CD4-positive, alpha-beta T cell treated with Interleukin-6 for 4 hours (primary cell): ENCODE measurements around the gene ARMH1.

ENCODE experiments used
- DNase-seq: peaks from one replicate; pipeline ENCODE4 v3.0.0-alpha.2; 2020; ENCODE audit warnings: mixed read lengths

ARMH1 gene

DNA sequence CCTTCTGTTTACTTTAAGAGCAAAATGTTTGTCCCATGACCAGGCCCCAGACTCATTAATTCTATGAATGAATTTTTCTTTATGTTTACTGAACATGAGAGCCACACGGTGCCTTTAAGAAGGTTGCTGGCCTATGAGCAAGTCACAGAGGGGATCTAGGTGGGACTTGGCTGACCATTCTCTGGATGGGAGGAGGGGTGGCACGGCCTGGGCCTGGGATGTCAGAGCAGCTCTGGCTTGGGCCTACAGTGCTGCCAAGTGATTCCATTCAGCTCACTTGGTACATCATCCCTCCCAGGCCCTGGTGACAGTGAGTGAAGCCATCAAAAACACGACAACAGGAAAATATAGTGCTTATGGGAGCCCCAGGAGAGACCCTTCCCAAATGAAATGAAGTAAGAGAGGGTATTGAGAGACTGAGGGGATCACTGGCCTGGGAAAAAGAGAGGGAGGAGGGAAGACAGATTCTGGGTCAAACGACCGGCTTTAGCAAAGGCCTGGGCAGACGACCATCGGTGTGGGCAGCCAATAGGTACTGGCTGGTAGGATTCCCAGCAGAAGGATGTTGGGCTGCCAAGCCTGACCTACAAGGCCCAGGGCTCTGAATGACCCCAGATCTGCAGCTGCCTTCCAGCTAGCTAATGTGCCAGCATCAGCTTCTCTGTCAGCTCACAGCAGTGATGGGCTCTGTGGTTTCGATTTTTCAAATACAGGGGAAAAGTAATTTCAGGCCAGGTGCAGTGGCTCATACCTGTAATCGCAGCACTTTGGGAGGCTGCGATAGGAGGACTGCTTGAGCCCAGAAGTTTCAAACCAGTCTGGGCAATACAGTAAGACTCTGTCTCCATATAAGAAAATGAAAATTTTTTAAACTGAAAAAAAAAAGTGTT lies 3.5 kb upstream of the ARMH1 start:
- DNase-seq: no peak

DNA sequence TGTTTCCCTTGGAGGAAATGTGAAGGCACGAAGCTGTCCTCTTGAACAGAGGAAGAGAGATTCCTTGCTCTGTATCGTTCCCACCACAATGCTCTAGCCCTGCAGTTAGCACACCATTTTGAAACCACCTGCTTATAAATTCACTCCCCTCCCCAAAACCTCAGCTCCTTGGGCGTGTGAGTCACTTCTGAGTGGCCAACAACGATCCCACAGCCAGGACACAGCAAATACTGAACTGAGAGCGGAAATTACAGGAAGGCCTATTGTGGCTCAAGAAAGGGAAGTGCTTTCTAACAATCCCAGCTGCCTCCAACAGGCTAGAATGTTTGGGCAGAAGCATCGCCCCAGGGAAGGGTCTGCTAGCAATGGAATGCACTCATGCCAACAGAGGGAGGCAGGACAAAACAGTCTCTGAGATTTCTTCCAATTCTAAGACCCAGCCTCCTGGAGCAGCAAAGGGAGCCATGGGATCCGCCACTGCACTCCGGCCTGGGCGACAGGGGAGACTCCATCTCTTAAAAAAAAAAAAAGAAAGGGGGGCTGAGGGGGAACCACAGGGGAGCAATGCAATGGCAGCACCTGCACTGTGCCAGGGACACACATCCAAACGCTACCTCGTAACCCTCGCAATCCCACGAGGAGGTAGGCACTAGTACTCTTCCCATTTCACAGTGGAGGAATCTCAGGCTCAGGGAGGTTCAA lies 2.1 kb upstream of the ARMH1 start:
- DNase-seq: peak; percentile 16

DNA sequence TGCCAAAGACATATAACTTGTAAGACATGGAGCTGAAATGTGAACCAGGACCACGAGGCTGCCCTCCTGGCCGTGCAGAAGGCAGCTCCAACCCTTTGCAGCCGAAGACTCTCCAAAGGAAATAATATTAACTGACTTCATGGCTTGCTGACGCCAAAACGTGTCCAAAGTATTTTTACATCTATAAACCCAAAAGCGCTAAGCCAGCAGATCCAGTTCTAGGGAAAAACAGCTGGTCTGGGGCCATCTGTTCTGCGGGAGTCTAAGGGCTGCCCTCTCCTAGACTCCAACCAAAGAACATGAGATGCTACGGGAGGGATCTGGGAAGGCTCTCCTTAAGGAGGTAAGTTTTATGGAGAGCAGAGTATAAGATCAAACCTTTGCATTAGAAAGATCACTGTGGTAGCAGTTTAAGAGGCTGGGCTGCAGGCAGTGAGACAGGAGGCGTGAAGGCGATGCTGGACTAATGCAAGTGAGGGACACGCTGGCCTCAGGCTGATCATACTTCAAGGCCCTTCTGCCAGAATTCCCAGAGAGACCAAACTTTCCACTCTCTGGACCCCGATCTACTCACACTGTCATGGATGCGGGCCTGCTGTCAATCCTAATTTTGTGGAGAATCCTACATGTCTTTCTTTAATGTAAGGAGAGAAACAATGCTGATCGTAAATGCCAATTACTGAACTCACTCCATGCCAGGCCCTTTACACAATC lies 1.4 kb upstream of the ARMH1 start:
- DNase-seq: no peak

DNA sequence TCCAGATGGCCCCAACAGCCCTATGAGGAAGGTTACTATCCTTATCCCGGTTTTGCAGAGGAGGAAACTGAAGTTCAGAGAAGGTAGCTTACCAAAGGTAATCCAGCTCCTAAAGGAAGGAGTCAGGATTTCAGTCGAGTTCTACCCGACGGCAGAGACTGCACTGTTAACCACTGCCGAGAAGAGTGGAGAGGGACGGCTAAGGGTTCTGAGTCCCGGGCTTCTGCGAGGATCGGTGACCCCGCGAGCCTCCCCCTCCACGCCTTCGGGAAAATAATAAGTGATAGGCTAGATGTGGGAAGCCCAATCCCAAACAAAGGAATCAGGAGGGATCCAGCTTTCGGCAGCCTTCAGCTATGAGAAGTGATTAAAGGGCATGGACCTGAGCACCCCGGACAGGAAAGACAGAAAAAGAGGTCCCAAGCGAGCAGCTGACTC lies 820 bp upstream of the ARMH1 start:
- no peak for DNase-seq

DNA sequence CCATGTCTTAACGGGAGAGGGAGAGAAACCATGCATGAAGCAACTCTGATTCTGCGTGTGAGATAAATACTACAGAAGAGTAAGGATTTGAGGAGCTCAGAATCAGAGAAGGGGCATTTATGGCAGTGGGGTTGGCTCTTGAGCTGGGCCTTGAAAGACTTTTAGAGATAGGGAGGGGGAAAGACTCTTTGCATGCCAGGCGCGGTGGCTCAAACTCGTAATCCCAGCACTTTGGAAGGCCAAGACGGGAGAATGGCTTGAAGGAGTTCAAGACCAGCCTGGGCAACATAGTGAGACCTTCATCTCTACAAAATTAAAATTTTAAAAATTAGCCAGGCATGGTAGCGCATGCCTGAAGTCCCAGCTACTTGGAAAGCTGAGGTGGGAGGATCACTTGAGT lies 672 bp downstream of the ARMH1 start:
- DNase-seq: no peak

DNA sequence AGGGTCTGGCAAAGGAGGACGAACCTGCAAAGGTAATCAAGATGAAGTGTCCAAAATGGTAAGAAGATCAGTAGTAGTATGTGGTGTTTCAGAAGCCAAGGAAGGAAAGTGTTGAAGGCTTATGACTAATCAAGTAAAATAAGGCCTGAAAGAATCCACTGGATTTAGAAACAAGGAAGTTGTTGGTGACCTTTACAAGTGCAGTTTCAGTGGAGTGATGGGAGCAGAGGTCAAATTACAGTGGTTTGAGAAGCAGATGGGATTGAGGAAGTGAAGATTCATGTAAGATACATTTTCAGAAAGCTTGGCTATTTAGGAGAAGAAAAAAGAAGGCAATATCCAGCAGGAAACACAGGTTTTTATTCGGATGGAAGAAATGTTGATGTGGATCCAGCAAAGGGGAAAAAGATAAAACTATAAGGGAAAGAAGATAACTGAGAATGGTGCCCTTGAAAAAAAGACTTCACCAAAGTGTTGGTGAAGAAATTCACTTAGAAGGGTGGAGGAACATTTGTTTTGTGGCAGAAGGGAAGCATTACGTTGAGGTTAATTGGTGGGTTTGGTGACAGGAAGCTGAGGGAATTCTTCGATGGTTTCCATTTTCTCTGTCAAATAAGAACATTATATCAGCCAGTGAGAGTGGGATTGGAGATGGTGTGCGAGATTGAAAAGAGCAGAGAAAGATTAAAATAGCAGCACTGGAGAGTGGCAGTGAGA lies 2.1 kb downstream of the ARMH1 start:
- DNase-seq: no peak

DNA sequence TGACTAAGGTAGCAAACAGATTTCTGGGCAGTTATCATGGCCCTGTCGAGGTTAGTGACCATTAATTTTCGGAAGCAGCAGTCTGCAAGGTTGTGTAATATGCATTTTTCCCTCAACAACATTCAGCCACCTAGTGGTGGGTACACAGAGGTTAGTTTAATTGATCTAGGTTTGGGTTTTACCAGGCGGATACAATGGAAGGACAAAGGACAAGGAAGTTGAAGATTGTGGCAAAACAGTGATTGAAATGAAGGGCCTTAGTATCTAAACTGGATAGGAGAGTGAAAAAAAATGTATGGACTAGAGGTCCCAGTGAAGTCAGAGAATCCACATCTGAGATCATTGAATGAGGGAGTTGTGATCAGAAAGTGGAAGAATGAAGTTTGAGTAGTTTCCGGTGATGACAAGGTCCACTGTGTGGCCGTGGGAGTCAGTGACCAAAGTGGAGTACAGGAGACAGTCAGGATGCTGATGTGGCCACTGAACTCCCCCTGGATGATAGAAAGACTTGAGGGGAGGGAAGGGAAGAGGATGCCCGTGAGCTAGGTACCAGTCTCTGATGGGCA lies 2.8 kb downstream of the ARMH1 start:
- DNase-seq: no peak

DNA sequence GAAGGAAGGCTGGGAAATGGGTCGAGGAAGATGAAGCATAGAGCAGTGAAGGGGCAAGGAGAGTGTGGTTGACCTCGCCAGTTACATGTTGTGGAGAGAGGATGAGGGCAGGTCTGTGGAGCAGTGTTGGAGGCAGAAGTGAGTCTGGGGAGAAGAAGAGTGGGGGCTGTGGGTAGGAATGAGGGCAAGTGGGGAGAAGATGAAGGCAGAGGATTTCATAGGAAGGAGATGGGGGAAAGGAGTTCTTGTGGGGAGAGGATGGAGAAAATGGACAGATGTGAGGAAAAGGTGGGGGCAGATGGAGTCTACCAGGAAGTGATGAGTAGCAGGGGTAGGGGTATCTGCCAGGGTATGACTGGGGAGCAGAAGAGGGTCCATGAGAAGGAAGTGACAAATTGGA lies 3.6 kb downstream of the ARMH1 start:
- DNase-seq: no peak

DNA sequence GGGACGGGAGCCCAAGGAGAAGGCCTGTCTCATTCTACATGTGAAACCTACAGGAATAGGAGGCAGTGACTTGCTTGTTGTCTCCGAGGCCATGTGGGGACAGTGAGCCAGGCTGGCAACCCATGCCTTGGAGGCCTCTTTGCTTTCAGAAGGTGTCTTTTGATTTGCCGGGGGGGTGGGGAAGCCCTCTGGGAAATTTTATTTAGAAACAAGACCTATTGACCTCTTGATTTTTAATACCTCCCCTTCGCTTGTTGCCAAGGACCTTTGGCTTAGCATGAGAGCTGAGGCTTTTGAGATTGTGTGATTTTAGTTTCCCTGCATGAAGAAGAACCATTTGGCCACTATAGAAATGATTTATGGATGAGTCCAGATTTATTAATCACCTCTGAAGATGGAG lies 4.1 kb downstream of the ARMH1 start:
- no peak for DNase-seq

DNA sequence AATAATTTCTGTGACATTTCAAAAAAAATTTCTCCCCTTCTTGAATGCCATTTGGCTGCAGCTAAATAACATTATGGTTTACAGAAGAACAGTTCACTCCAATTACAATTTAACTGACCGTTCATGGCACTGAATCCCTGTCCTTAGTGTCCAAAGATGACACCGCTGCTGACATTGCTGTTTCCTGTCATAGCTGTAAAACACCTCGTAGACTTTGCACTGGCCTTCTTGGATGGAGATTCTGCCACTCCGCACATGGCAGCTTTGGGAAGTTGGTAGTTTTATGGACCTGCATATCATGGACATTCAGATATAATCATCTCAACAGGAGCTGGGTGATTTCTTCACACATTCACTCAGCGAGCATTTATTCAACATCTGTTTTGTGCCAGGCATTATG lies 5.0 kb downstream of the ARMH1 start:
- DNase-seq: no peak

DNA sequence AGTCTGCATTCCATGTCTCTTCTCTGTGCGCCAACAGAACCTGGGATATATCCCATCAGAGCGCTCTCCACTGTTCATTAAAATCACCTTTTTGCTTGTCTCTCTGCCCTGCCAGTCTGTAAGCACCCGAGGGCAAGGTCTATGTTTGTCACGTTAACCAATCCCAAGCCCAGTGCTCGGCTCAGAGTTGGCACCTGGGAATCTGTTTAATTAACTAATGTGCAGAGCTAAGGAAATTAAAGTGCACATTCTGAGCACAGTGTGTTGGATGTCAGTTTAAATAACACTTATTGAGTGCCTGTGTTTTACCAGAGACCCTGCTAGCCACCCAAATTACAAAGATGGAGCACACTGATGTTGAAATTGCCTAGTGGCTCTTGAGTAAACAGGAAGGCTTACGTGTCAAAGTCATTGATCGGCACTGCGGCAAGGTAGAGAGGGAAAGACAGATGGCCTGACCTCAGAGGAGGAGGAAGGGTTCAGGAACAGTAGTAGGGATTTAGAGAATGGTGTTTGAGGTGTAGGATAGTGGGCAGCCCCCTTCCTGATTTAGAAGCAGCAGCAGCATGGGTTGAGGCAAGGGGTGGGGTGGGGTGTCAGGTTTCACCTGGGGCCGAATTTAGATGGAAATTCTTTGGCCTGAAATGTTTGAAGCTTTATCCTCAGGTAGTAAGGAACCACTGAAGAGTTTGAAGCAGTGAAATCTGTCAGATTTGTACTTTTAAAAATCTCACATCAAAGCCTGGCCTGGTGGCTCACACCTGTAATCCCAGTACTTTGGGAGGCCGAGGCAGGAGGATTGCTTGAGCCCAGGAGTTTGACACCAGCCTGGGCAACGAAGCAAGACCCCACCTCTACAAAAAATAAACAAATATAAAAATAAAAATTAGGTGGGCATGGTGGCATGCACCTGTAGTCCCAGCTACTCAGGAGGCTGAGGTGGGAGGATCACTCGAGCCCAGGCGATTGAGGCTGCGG lies 7.7 kb downstream of the ARMH1 start:
- DNase-seq: no peak

DNA sequence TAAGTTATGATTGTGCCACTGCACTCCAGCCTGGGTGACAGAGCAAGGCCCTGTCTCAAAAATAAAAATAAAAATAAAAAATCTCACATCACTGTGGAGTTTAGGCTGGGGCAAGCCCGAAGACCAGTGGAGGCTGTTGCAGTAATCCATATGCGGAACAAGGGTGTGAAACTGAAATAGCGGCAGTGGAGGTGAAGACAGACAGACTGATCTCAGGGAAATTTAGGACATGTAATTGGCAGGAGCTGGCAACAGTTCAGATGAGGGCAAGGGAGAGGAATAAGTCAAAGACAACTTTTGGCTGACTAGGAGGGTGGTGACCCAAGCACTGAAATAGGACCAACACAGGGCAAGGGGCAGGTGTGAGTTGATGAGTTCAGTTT lies 8.4 kb downstream of the ARMH1 start:
- no peak for DNase-seq

DNA sequence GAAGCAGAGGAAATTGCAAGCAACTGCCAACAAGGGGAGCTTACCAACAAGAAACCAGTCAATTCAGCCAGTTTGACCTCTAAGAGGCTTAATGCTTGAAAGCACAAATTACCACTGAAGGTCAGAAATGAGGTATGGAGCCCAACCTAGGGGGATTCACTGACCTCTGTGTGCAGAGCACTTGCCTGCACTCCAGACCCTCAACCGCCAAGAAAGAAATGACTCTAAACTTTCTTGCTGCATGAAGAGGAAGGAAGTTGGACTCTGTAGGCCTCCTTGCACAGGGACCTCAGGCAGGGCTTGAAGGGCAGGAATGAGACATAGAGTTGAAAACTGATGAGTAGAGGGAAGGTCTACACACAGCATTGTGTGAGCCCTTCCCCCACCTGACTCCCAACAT lies 10.0 kb downstream of the ARMH1 start:
- no peak for DNase-seq

DNA sequence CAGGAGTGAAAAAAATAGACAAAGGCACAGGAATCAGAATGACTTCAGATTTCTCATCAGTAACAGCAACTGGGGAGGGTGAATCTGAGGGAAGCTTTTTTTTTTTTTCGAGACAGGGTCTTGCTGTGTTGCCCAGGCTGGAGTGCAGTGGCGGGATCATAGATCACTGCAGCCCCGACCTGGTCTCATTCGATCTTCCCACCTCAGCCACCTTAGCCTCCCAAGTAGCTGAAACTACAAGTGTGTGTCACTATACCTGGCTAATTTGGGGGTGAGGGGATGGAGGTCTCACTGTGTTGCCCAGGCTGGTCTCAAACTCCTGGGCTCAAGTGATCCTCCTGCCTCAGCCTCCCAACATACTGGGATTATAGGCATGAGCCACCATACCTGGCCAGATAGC lies 10.7 kb downstream of the ARMH1 start:
- no peak for DNase-seq

DNA sequence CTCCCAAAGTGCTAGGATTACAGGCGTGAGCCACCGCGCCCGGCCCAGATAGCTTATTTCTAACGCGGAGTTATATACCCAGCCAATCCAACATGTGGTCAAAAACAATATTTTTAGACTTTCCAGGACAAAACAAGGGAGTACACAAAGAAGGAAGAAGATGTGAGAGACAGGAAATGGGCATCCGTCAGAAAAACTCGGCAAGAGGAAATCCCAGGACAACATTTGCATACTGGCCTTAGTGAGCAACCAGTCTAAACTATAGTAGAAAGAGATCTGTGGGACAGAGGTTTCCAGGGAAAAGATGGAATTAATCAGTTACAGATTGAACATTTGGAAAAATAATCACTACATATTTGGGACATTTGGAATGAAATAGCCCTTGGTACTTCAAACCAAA lies 11.4 kb downstream of the ARMH1 start:
- no peak for DNase-seq

DNA sequence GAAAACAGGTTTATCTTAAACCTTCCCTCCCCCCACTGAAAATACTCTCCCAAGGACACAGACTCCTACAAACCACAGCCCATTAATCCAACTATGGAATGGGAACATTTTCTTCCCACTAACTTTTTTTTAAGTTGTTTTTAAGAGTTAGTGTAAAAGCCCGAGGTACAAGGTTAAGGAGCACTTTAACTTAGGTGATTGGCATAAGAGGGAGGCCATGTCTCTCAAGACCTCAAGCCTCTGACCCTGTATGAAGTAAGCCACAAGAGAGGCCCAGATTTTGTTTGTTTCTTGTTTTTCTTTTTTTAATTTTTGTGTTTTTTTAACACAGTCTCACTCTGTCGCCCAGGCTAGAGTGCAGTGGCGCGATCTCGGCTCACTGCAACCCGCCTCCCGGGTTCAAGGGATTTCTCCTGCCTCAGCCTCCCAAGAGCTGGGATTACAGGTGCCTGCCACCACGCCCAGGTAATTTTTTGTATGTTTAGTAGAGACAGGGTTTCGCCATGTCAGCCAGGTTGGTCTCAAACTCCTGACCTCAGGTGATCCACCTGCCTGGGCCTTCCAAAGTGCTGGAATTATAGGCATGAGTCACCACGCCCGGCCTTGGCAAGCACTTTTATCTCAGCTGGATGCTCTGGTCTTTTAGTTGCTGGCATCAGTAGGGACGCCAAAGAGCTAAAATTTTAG lies 14.4 kb downstream of the ARMH1 start:
- no peak for DNase-seq

DNA sequence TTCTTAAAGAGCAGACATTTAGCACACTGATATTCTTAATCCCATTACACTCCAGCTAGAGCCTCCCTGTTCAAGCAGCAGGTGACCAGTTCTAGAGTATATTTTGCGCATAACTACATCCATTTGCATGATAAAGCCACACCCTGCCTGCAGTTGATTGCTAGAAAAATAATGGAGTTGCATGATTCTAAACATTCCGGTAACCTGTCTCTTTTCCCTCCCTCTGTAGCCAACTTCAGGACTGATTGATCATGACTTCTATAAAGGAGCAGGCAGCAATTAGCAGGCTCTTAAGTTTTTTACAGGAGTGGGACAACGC lies 14.9 kb downstream of the ARMH1 start:
- DNase-seq: no peak

DNA sequence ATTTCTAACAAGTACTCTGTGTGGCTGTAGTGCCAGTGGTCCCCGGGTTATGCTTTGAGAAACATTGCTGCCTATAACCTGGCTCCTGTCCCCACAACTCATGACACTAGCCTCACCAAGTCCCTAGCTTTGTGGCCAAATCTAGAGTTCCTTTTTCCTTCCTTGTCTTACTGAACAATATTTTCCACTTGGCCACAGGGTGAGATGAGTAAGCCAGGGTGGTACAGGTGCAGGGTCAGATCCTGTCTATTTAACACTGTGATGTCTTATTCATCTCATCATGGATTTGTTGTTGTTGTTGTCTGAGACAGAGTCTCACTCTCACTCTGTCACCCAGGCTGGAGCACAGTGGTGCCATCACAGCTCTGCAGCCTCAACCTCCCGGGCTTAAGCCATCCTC lies 18.6 kb downstream of the ARMH1 start:
- DNase-seq: no peak

DNA sequence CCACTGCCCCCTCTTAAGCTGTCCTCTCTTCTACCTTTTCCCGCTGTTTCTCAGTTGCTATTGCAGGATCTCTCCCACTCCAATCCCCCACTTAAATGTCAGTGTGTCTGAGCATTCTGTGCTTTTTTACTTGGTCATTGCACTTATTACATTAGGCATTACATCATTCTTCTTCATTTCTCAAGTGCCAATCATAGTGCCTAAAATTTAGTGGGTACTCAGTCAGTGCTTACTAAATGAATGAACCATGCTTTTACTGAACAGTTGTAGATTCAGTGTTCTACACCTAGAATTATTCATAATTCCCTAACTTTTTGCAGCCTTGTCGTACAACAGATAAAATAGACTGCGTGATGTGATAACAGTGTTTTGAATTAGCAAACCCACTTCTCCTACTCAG lies 19.4 kb downstream of the ARMH1 start:
- DNase-seq: no peak

DNA sequence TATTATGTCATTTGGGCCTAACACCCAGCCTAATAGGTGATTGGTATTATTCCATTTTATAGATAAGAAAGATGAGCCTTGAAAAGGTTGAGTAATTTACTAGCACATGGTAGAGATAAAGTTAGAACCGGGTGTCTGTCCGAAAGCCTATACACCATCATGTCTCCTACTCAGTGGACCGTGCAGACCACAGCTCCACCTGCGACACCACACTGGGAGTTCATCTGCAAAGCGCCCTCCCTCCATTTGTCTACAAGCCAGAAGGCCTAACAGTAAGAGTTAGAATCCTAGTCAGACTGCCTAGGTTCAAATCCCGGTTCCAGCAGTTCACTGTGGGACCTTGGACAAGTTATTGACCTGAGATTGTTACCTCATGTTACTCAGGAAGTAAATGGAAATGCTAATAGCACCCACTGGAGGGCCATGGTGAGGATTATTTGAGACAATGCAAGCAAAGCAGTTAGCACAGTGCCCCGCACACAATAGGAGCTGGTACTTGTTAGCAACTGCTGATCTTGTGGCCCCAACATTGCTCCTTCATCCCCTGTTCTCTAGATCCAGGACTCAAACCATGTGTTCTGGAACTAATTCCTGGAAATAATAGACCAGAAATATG lies 20.5 kb downstream of the ARMH1 start:
- no peak for DNase-seq

DNA sequence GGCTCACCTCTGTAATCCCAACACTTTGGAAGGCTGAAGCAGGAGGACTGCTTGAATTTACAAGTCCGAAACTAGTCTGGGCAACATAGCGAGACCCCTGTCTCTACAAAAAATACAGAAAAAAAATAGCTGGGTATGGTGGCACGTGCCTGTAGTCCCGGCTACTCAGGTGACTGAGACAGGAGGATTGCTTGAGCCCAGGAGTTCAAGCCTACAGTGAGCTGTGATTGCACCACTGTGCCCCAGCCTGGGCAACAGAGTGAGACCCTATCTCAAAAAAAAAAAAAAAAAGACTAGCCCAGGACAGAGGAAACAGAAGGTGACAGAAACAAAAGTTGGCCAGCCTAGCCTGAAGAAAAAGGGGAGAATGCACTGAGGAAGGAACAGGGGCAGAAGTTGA lies 21.2 kb downstream of the ARMH1 start:
- DNase-seq: no peak
